HG02571 (cell line): Measurements from ENCODE around the gene DHRS12.
"Not testable (repeated sequence)": the region's sequence is repeated elsewhere in the genome, so short reads cannot be mapped to it uniquely, and the experiment has no call there.

ENCODE experiments used
- ATAC-seq: cut with Tn5 transposase; IDR thresholded peaks from one replicate; pipeline ENCODE4 v1.9.1; 2021; ENCODE audit warnings: mild to moderate bottlenecking, moderate library complexity; ENCODE audit not compliant: unreplicated experiment

Gene DHRS12

GRCh38 chr13:51828730-51829567, 25.0 kb upstream of the DHRS12 start:
- no peak for ATAC-seq

DNA sequence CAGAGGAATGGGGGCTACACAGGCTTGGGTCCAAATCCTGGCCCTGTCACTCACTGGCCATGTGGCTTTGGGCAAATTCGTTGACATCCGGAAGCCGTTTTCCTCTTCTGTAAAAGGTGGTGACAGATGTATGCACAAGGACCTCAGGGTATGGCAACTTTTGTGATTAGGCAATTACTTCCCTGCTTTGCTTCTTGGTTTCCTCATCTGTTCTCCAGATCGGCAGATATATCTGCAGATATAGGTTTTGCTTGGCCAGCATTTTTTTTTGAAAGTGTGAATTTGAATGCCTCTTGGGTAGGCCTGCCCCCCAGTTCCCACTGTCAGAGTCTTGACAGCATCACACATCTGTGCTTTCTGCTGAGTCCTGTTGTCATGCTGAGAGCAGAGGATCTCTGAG, 23.3 kb upstream of the DHRS12 start:
- no peak for ATAC-seq

DNA sequence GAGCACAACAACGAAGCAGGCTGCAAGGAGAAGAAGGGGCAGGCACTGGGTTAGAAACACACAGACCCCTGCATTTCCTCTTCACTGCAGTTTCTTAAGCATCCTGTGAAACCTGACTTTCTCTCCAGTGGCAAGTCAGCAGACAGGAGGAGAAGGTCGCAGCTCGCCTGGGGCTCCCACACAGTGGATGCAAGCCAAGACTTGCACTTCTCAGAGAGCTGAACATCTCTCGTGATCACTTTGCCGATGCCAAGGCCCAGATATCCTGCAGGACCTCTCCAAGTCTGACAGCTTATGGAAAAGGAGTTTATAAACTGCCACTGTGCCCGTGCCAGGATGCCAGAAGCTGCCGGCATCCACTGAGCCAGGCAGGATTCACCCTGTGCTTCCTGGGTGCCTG, 22.6 kb upstream of the DHRS12 start:
- ATAC-seq = no peak

DNA sequence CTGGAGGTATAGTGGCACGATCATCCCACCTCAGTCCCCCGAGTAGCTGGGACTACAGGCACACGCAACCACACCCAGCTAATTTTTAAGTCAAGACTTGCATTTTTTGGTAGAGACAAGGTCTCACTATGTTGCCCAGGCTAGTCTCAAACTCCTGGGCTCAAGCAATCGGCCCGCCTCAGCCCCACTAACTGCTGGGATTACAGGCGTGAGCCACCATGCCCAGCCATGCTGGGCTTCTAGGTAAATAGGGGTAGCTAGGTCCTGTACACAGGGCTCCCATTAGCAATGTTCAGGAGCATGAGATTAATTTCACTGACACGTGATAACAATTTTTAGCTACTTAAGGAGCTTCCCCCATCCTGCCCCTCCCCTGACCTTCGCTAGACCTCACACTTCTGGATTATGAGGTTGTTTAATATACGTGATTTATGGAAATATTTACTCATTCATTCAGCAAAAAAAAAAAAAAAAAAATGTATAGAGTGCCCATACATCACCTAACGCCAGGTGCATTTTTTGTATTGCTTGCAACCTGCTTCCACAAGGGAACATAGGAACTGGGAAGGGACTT, 21.8 kb upstream of the DHRS12 start:
- no peak for ATAC-seq

DNA sequence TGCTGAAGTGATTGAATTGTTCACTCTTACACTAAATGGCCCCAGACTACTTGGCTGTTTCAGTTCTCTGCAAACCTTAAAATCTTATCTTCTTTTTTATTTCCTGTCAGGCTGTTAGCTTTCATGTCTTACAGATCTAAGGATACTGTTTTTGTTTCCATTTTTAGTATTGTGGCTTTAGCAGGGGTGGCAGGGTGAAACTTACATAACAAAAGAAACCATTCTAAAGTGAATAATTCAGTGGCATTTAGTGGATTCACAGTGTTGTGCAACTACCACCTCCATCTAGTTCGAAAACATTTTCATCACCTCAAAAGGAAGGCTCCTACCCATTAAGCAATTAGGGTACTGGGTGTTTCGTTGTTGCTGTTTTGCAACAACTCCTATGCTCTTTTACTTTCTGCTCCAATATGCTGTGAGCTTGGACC, 21.2 kb upstream of the DHRS12 start:
- ATAC-seq = no peak

- ATAC-seq = not testable (repeated sequence)
Measured at GRCh38 chr13:51824712-51825111, 20.7 kb upstream of the DHRS12 start.

GRCh38 chr13:51823863-51824262, 19.9 kb upstream of the DHRS12 start:
- no peak for ATAC-seq

DNA sequence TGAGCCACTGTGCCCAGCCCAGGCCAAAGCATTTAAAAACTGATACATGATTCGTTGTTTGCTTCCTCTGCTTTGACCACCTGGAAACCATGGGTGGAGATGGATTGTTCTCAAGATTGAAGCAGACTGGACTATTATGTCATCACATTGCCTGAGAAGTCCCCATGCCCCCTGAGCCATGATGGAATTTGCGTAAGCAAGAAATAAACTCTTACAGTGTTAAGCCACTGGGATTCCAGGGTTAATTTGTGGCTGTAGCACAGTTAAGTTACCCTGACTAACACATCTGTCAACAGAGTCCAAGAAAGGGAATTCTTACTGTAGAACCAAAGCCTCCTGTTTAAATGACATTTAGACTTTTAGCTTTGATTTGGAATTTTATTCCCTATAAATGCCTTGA, 19.4 kb upstream of the DHRS12 start:
- ATAC-seq = no peak

- no peak for ATAC-seq
Measured at GRCh38 chr13:51822106-51822815, 18.3 kb upstream of the DHRS12 start.

DNA sequence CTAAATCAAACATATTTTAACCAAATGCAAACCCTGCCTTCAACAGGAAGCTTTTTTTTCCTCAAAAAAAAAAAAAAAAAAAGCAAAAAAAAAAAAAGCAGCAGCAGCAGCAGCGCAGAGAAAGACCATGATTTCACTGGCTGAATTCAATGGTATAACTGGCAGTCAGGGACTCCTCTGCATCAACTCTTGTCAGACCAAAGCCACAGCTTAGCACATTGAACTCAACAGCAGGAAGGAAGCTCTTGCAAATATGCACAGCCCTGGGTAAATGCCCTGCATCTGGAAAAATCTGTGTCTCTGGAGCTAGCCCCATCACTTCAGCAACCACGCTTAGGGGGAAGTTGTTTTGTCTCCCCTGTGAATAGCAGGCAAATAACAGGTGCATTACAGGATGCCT, 17.6 kb upstream of the DHRS12 start:
- no peak for ATAC-seq

DNA sequence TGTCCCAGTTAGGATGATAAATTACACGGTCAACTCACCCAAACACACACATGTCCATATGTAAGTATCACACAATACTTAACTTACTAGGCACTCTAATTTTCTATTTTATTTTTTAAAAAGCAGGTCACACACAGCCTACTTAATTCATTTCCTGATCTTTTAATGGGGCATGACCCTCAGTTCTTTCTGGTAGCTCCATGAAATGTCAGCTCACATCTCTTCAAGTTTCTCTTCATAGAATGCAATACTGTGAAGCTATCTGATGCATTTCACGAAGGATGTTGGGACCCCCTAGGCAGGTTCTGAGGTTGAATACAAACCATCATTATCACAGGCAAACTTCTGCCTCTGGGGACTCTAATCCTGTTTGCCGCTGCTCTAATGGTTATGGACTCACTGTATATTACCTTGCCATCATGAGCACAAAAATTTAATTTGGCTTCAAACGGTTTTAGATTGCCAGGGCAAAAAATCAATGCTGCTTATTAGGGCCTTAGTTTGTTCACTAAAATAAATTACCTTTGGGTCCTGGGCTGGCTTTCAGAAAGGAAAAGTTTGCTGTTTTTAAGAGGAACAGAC, 16.1 kb upstream of the DHRS12 start:
- no peak for ATAC-seq

- ATAC-seq = no peak
Measured at GRCh38 chr13:51819544-51819943, 15.6 kb upstream of the DHRS12 start.

DNA sequence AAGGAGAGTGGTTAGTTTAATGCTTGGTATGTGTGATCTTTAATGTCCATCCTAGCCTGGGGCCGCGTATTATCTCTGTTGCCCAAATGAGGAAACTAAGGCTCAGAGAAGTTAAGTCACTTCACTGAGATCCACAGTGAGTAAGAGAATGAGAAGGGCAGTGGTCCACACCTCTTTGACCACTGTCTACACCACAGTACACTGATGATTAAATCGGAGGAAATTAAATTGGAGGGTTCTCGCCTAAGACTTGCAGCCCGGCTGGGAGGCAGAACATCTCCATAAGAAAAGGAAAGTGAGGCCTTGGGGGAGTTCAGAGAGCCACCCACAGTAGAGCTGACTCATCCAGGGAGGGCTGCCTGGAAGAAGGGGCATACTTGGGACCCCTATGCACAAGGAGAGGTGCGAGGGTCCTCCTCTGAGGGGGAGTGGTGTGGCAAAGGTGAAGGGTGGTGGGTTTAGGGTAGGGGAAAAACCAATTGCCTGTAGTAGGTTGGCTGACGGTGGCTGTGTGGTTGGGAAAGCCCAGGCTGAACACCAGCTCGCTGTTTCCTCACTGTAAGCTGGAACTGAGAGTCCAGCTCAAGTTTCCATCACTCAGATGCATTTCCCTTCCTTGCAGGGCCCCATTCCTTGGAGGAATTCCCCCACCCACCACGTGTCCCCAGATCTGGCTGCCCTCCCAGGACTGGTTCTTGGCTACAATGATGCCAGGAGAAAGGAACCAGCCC, 15.0 kb upstream of the DHRS12 start:
- ATAC-seq = no peak

DNA sequence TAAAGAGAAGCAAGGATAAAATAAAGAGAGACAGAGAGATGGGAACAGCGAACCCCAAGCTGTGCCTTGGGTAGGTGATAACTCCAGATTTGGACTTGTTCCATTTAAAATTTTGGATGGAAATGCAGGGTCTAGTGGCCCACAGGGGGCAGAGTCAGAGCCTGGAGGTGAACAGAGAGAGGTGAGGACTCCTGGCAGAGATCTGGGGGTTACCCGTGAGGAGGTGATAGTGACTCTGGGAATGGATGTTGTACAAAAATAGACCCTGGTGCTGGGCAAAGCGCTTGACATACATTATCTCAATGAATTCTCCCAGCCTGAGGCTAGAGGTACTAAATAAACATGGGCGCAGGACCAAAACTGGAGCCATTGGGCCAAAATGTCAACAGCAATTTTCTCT, 14.3 kb upstream of the DHRS12 start:
- no peak for ATAC-seq

DNA sequence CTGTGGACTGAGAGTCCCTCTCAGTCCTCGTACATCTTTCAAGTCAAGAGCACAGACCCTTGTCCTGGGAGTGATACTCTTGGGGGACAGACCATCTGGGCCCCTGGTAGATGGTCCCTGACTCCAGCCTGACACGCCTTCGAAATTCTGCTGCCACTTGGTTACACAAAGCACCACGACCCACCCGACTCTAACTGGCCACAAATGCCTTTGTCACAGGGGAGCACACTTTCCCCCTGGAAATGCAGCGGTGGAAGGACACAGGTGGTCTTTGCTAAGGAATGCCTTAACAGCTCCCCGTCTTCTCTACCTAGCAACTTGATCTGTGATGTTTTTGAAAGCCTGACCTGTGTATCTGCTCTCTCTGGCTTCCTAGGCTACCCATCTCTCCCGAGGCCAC, 13.8 kb upstream of the DHRS12 start:
- no peak for ATAC-seq

DNA sequence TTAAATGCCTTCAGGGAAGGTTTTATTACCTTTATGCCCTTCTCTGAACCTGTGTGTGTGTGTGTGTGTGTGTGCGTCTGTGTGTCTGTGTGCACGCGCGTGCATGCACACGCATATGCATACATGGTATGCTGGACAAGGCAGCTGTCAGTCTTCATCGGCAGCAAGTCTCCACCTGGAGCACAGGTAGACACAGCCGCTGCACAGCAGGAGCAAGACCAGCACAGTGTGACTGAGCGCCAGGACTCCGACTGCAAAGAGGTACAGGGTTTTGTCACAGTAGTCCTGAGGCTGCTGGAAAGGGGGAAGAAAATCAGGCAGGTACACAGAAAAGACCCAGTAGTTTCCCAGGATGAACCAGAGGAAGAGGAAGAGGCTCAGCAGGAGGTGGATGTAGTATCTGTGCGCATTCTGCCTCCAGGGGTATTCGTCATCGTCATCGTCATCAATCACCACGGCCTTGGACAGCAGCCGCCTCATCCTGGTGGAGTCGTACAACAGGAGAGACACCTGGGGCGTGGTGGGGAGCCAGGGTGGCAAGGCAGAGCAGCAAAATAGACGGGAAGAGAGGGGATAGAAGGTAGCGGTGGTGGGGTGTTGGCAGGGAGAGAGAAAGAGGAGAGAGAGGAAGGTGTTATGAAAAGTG, 12.8 kb upstream of the DHRS12 start:
- ATAC-seq = no peak

DNA sequence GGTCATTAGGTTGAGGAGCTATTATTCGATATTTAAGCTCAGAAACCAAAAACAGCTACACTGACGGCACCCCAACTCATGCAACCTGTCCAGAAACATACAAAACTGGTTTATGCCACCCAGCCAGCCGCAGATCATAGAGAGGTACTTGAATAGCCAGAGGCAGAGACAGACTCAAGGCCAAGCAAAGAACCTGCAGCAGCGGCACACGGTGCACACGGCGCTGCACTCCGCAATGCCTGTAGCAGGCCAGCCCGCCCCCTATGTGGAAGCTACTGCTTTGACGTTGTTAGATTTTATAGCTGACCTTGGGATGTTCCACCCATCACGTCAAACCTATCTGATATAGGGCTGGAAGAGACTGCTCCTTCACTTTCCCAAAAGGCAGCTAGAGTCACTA, 11.9 kb upstream of the DHRS12 start:
- ATAC-seq = no peak

GRCh38 chr13:51814825-51815650, 11.1 kb upstream of the DHRS12 start:
- peak; percentile 83 for ATAC-seq

GRCh38 chr13:51814071-51814470, 10.1 kb upstream of the DHRS12 start:
- no peak for ATAC-seq
